Glutamatergic neuron (in vitro differentiated cells): Measurements from ENCODE around the gene ACAD10. TPM values are rescaled to one million over a fixed set of nuclear protein-coding genes. Genes with fewer than 3 reads are reported as not detected.

Experiments
- DNase-seq: peaks from one replicate; pipeline ENCODE4 v3.0.0; 2022
- H3K27ac Mint-ChIP-seq: one replicate; pipeline ENCODE4 v1.8.0; 2020; ENCODE audit warnings: mild to moderate bottlenecking, mixed read lengths, inconsistent platforms; ENCODE audit not compliant: unreplicated experiment
- H3K27me3 Mint-ChIP-seq: one replicate; pipeline ENCODE4 v1.8.0; 2020; ENCODE audit warnings: mild to moderate bottlenecking, moderate library complexity, mixed read lengths, inconsistent platforms; ENCODE audit not compliant: unreplicated experiment
- H3K36me3 Mint-ChIP-seq: one replicate; pipeline ENCODE4 v1.8.0; 2020; ENCODE audit warnings: mild to moderate bottlenecking, mixed read lengths, inconsistent platforms; ENCODE audit not compliant: unreplicated experiment
- H3K4me1 Mint-ChIP-seq: one replicate; pipeline ENCODE4 v1.8.0; 2020; ENCODE audit warnings: mild to moderate bottlenecking, low read depth, mixed read lengths, inconsistent platforms; ENCODE audit not compliant: unreplicated experiment
- H3K4me3 Mint-ChIP-seq: one replicate; pipeline ENCODE4 v1.8.0; 2020; ENCODE audit warnings: mild to moderate bottlenecking, mixed read lengths, inconsistent platforms; ENCODE audit not compliant: unreplicated experiment
- H3K9me3 Mint-ChIP-seq: one replicate; pipeline ENCODE4 v1.8.0; 2020; ENCODE audit warnings: mild to moderate bottlenecking, moderate library complexity, mixed read lengths, inconsistent platforms; ENCODE audit not compliant: unreplicated experiment
- total RNA-seq: library from RNA; stranded (reverse); fragmentation: NEBNext Ultra II Directional; extraction: Animal tissue kit (Norgen Biotek cat#: 25700); gene quantifications from one replicate; pipeline ENCODE4 v1.2.1, GENCODE V29; 2021; ENCODE audit not compliant: unreplicated experiment
- TF ChIP-seq, protein P1 (sequence below): fragments of 200-600 bp; sonication (generic); IDR thresholded peaks from one replicate; pipeline ENCODE4 v1.5.0; 2021; ENCODE audit not compliant: partially characterized antibody, unreplicated experiment

The ACAD10 gene
- total RNA-seq, 1 donor from 2014 or later: 35.9 TPM

DNA sequence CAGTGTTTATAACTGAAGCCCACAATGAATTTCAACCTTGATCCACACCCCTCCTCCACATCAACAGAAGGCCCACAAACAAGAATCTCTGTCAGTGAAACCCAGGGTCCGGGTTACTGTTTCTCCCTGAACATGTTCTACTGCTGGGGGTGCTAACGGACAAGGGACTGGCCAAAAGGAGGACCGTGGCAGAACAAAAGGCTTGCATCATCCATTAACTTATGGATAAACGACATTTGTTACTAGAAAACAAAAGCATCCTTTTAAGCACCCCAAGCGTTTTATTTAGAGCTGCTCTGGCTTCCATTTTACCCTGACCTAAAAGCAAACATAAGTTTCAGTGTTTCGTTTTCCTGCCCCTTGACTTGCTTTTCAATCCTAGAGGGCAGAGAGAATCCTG is 32.3 kb upstream of the ACAD10 start:
- TF ChIP-seq, protein P1, sequence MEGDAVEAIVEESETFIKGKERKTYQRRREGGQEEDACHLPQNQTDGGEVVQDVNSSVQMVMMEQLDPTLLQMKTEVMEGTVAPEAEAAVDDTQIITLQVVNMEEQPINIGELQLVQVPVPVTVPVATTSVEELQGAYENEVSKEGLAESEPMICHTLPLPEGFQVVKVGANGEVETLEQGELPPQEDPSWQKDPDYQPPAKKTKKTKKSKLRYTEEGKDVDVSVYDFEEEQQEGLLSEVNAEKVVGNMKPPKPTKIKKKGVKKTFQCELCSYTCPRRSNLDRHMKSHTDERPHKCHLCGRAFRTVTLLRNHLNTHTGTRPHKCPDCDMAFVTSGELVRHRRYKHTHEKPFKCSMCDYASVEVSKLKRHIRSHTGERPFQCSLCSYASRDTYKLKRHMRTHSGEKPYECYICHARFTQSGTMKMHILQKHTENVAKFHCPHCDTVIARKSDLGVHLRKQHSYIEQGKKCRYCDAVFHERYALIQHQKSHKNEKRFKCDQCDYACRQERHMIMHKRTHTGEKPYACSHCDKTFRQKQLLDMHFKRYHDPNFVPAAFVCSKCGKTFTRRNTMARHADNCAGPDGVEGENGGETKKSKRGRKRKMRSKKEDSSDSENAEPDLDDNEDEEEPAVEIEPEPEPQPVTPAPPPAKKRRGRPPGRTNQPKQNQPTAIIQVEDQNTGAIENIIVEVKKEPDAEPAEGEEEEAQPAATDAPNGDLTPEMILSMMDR: no peak
- no peak overlapping the region for H3K4me3 Mint-ChIP-seq
- no peaks in the 10 kb centered on the region for H3K4me1 Mint-ChIP-seq
- H3K36me3 Mint-ChIP-seq: no peaks in the 10 kb centered on the region
- H3K9me3 Mint-ChIP-seq: no peaks in the 10 kb centered on the region
- no peaks in the 10 kb centered on the region for H3K27me3 Mint-ChIP-seq
- DNase-seq: no peak
- H3K27ac Mint-ChIP-seq: no peak overlapping the region

DNA sequence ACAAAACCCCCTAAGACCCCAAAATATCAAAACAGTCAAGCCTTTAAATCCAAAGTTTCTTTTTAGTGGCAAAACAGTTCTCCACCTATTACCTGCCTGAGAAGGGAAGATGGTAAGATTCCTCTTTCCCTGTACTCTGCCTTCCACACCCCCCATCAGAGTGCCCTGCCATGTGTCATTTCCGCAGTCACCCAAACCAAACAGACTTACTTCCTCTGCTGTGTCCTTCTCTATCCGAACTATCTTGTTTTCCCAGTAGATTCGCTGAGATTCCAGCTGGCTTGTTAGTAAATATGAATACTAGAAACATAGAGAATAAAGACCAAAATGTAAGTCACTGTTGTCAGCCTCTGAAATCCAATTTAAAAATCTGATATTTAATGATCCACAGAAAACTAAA is 30.5 kb upstream of the ACAD10 start:
- Mint-ChIP-seq H3K4me3 (no peak overlapping the region), H3K36me3 (no peaks in the 10 kb centered on the region), H3K4me1 (no peaks in the 10 kb centered on the region), H3K27me3 (no peaks in the 10 kb centered on the region), H3K27ac (no peak overlapping the region), H3K9me3 (no peaks in the 10 kb centered on the region)
- DNase-seq: no peak
- TF ChIP-seq, protein P1: no peak

DNA sequence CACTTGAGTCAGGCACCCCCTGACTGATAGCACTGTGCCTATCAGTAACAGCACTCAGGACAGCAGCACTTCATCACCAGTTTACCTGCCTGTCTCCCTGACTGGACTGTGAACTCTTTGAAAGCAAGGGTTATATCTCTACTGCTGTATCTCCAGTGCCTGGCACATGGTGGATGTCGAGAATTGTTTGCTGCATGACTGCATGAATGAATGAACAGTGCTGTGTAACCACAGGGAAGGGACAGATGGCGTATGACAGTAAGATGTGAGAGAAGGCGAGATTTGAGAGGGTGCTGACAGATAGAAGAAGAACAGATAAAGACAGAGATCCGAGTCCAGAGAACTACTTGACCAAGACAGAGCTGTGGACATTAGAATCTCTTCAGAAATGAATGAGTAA is 29.8 kb upstream of the ACAD10 start:
- H3K36me3 Mint-ChIP-seq: no peaks in the 10 kb centered on the region
- TF ChIP-seq, protein P1: no peak

DNA sequence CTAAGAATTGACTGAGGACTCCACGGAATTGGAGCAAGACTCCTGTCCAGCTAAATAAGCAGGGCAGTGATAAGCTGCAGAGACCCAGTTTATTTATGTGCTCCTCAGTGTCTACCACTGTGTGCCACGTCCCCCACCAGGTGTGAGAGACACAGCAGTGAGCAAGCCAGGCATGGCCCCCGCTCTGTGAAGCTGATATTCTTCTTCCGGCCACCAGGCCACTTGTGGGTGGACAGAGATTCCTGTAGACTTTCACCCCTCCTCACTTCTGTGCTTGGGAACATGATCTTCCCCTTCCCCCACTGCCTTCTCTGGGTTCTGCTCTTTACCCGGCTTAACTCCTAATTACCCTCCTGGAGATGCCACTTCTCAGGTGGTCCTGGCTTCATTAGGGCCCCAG is 21.4 kb upstream of the ACAD10 start:
- DNase-seq: no peak
- Mint-ChIP-seq H3K36me3 (no peaks in the 10 kb centered on the region), H3K27ac (no peak overlapping the region), H3K9me3 (no peaks in the 10 kb centered on the region), H3K4me3 (no peak overlapping the region), H3K4me1 (no peaks in the 10 kb centered on the region), H3K27me3 (no peaks in the 10 kb centered on the region)
- TF ChIP-seq, protein P1: no peak

More for the DNA sequence above, 29.8 kb upstream of the ACAD10 start:
- Mint-ChIP-seq H3K27me3 (no peaks in the 10 kb centered on the region), H3K9me3 (no peaks in the 10 kb centered on the region), H3K4me1 (no peaks in the 10 kb centered on the region), H3K27ac (no peak overlapping the region), H3K4me3 (no peak overlapping the region)
- DNase-seq: no peak

DNA sequence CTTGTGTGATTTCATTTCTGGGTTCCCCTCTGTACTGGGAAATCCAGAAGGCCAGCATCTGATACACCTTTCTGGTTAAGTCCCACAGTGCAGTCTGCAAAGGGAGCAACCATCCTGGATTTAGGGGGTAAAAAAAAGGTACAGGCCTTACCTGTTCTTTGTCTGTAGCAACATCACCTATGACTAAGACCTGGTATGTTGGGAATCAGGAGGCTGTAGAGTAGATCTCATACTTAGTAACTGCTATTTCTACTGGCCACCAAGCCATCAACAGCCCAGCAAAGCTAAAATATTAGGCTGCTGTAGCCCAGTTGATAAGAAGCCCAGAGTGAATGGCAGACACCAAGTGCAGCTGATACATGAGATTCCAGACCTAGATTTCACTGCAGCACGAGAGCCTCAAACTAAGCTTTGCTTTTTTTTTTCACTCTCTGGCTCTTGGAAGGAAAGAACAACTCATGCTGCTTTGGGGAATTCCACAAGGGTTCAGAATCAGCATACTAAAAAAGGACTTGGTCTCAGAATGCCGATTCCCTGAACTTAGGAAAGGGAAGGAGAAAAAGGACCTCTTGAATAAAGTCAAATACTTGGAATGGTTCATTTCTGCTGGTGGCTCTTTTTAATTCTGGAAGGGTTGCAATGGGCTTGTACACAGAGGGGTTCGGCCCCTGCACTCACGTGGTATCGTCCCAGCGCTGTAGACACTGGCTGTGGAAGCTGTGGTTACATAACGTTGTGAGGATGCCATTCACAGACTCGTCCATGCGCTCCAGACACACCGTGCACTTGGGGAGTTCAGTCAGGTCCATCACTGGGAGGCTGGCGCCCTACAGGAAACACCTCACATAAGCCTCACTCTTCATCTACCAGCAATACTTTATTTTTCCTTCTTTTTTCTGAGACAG is 20.6 kb upstream of the ACAD10 start:
- TF ChIP-seq, protein P1: no peak
- Mint-ChIP-seq H3K27me3 (no peaks in the 10 kb centered on the region), H3K36me3 (no peaks in the 10 kb centered on the region), H3K27ac (no peak overlapping the region), H3K4me3 (no peak overlapping the region), H3K4me1 (no peaks in the 10 kb centered on the region), H3K9me3 (no peaks in the 10 kb centered on the region)
- no peak for DNase-seq
